DMS153 treated with DMSO at 0.1 percent for 48 hours (cell line): ENCODE measurements around the gene TCF3.

Experiments
- DNase-seq: peaks from one replicate; lab custom pipeline; 2025; ENCODE audit not compliant: unreplicated experiment; lab: John Stamatoyannopoulos, UW

Gene TCF3

DNA sequence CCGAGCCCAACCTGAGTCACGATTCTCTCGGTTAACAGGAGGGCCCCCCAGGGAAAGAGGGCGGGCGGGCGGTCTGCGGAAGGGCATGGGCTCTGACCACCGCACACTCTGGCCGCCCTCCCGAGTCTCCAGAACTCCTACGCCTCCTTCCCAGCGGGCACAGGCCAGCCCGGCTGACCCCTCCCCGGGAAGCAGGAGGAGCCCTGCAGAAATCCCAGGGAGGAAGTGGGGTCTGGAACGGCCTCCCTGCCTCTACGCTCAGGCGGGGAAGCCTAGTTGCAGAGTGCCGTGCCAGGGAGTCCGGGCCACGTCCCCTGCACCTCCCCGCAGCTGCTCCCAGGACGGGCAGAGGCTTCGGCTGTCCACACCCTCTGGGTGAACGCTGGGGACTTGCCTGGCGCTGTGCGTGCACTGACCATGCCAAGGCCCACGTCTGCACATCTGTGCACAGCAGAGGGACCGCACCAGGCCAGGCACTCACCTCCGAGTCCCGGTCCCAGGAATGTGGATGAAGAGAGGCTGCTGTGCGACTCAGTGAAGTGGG lies 20.8 kb downstream of the TCF3 start:
- no peak for DNase-seq

DNA sequence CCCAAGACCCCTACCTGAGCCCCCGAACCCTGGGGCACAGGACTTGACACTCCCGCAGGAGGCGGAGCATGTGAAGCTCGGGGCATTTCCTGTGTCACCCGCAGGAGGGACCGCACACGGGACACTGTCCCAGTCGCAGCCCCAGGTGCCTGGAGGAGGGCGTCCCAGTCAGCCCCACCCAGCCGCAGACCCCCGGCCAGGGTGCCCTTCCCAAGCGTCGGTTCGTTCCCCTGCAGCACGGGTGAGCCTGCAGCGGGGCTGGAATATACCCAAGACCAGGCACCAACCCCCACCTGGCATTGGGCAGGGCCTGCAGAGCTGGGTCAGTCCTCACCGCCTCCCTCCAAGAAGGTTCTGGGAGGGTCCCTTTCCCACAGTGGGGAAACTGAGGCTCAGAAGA lies 21.6 kb downstream of the TCF3 start:
- no peak for DNase-seq

DNA sequence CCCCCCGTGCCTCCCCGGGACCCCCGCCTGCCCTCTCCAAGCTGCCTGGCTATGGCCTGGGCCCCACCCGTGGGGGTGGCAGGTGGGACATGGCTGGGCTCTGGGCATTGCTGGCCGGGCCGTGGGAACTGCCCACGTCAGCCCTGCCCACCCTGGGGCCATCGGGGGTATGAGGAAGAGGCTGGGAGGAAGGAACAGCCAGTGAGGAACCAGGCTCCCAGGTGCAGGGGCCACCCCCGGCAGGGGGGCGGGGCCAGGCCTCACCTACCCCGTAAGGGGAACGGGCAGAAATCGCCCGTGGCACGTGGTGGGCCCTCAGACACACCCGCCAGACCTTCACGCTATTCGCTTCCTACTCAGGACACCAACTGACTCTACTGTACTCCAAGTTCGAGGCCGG lies 22.4 kb downstream of the TCF3 start:
- DNase-seq: no peak

DNA sequence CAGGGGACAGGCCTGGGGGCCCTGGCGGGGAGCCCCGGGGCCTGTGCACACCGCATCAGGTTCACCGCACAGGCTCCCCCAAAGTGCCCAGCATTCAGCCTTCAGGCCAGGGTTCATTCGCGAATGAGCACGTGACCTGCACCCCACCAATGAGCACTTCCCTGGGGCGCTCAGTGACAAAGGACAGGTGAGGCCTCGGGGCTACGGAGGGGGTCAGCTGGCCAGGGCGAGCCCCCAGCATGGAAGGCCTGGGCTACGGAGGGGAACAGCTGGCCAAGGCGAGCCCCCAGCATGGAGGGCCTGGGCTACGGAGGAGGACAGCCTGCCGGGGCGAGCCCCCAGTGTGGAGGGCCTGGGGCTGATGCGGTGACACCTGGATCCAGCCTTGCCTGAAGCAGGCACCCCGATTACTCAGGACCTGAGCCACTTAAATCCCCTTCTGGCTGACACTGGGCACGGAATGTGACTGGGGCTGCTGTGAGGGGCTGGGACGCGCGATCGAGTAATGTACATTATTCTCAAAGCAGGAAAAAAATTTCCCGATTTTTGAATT lies 23.1 kb downstream of the TCF3 start:
- DNase-seq: no peak

DNA sequence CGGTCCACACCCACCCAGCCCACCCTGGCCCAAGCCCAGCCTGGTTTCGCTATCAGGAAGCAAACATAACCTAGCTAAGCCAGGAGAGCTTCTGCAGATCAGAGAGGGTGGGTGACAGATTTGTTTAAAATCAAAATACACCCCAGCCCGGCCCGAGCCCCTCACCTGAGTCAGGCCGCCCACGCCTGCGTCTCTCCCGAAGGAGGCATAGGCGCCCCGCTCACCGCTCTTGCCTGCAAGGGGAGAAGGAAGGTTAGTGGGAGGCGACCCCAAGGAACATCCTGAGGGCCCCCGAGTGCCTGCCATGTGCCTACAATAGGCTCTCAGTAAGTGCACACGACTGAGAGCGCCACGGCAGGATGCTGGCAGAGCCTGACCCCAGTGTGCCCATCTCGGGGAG lies 25.2 kb downstream of the TCF3 start:
- DNase-seq: no peak

DNA sequence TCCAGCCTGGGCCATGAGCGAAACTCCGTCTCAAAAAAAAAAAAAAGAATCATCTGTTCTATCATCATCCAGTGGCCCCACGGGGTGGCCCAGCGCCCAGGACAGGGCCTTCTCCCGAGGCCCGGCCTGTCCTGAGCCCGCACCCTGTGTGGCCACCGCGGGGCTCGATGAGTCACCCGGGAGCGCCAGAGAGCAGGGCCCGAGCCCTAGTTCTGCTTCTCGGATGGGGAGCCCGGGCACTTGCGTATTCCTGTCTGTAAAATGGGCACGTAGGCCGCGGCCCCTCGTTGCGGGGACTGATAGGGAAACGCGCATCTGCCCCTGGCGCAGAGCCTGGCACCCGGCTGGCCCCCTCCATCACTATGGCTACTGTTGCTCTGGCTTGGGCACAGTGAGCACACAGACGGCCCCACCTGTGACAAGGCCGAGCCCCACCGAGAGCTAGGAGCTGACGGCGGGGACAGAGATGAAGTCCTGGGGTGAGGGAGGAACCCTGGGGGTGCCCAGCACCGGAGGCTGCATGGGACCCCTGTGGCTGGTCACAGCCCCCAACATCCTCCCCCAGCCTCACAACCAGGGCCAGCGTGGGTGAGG lies 25.9 kb downstream of the TCF3 start:
- no peak for DNase-seq

DNA sequence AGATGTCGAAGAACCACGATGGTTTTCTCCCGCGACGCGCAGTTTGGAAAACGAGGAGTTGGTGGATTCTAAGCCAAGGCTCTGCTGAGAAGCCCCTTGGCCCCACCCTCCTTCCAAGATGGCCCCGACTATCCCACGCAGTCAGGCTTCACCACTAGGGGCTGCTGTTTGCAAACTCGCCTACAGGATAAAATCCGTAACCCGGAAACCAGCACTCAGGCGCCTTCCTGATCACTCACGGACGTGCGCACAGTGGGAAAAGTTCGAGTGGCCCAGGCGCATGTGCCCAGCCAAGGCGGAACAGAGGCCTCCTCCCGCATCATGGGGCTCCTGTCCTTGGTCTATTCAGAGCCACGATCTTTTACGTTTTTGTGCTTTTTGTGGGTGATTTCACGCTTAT lies 28.0 kb downstream of the TCF3 start:
- no peak for DNase-seq

DNA sequence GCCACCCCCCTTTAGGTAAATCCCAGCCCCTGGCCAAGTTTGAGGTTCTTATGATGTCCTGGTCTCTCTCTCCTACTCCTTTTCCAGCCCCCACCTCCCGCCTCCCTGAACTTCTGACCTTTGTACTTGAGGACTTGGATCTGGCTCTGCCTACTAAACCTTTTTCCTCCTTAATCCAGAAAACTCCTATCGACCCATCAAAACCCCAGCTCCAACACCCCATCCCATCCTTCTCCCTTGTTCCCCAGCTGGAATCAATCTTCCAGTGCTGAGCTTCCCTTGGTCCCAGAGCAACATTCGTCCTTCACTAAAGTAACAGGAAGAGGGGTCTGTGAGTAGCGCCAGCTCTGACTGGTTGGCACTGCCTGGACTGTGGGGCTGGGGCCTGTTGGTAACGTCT lies 29.9 kb downstream of the TCF3 start:
- DNase-seq: no peak

DNA sequence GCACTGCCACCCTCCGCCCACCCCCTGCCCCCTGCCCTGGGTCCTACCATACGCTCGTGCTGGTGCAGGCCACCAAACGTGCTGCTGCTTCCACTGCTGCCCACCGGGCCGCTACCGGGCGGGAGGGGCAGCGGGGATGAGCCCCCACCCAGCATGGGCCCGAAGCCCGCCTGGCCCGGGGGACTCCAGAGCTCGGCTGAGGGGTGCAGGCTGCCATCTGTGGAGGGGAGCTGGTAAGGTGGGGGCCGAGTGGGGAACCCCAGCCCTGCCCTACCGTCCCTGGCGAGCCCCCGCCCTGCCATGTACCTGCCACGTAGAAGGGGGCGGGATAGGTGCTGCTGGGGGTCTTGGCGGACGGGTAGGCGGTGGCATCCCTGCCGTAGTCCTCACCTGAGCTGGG lies 30.4 kb downstream of the TCF3 start:
- no peak for DNase-seq

DNA sequence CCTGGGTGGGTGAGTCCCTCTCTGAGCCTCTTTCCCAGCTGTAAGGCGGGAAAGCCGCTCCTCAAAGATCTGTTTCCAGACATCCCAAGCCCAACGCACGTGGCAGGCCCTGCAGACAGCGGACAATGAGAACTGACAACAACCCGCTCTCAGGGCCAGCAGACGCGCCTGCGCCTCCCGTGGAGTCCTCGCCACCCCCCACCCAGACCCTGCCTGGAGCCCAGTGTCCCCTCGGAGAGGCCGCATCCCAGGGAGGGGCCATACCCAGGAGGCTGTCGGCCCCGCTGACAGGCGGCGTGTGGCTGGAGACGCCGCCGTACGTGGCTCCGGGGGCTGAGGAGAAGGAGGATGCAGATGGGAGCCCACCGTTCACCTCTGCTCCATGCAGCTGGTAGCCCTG lies 30.8 kb downstream of the TCF3 start:
- DNase-seq: no peak

DNA sequence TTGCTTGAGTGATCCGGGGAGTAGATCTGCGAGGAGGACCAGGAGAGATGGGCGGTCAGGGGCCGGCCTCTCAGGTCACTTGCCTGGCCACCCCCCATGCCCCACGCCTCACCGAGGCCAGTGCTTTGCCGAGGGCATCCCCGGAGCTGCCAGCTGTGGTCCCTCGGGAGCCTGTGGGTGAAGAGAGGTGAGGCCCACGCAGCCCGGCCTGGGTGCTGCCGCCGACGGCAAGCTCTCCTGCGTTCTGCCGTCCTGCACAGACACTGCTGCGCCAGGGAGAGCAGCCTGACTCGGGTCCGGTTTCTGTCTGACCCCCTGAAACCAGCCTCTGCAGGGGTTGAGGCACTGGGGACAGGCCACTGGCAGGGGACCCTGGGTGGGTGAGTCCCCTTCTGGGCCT lies 31.4 kb downstream of the TCF3 start:
- DNase-seq: no peak

DNA sequence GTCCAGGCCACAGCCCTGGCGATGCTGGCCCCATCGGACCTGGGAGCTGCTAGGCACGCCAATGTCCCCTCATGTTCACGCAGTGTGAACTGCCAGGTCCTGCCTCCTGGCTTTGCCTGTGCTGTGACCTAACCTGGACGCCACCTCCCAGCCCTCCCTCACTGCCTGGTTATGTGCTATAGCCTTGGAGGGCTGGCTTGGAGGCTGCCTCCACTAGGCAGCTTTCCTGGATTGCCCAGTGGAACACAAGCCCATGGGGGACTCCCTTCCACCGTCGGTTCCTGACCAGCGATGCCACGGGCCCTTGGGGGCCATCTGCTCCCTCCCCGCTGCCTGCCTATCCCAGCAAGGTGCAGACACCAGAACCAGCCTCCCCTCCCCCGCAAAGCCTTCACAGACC lies 31.9 kb downstream of the TCF3 start:
- DNase-seq: no peak

DNA sequence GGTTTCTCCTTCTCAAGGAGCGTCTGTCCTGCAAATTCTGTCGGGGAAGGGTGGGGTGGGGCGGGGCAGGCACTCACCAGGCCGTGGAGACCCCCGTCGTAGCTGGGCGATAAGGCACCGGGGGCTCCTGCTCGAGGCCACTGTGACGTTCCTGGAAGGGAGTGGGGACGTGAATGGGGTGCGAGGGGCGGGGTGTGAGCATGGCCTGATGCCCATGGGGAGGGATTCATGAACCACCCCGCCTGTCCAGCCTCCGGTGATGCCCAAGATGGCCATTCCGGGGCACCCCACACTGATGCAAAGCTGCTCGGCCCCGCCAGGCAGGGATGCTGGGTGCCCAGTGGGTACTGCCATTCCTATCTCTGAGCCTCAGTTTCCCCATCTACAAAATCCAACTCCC lies 32.7 kb downstream of the TCF3 start:
- DNase-seq: no peak

DNA sequence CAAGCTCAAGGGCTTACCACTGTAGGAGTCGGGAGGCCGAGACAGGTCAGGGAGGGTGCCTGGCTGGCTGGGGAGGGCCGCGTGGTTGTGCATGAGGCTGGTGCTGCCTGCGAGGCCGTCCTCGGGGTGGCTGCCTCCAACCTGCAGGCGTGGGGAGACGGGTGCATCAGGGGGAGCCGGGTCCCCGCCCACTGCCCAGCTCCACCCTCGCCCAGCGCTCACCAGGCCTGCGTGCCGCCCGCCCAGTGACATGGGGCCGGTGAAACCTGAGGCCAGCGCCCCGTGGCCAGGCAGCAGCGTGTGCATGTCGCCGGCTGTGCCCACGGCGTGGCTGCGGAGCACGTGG lies 33.3 kb downstream of the TCF3 start:
- no peak for DNase-seq

DNA sequence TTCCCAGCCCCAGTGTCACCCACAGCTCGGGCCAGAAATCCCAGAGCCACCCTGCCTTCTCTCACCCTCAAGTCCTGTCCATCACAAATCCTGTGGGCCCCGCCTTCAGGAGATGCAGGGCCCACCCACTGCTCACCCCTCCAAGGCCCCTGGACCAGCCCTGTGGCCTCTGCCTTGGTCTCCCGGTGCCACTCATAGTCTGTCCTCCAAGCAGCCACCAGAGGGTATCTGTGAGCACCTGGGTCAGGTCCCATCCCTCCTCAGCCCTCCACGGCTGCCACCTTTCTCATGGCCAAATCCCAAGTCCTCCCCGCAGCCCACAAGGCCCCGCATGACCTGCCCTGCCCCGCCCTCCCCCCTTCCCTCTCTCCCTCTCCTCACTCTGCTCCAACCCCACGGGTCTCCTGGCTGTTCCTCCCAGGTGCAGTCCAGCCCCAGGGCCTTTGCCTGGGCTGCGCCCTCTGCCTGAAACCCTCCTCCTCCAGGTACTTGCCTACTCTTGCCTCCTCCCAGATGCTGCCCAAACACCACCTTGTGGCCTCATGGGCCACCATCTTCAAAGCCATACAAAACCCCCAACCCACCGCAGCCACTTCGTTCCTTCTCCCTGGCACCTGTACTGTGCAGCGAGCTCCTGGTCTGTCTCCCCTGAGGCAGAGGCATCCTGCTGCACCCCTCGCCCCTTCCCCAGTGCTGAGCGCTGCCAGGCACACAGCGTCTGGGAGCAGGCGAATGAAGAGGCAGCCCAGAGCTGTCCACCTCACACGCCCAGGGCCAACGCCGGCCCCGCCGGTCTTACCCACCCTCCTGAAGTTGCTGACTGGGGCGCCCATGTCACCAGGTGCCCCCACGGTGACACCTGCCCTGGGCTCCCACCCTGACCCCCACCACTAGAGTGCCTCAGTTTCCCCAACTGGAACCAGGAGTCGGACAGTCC lies 34.0 kb downstream of the TCF3 start:
- no peak for DNase-seq

DNA sequence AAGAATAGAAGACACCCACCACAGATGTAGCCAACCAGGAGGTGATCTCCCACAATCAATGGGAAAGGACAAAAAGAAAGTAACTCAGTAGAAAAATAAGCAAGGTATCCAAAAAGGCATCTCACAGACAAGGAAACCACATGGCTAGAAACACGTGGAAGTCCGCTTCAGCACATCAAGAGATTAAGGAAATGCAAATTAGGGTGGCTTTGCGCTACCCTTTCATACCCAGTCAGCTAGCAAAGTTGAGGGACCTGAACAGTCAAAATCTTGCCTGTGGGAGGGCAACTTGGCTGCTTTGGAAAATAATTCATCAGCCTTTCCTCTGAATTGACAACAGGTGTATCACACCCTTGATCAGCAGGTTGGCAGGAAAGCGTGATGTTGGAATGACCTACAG lies 35.5 kb downstream of the TCF3 start:
- no peak for DNase-seq

DNA sequence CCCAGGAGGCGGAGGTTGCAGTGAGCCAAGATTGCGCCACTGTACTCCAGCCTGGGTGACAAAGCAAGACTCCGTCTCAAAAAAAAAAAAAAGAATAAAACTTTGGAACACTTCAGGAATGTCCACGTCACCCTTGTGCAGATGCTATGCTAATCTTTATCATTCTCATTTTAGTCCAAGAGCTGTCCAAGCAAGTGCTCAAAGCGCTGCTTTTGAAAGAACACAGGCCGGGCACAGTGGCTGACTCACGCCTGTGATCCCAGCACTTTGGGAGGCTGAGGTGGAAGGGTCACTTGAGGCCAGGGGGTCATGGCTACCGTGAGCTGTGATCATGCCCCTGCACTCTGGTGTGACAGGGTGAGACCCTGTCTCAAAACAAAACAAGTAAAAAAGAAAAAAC lies 36.0 kb downstream of the TCF3 start:
- no peak for DNase-seq

DNA sequence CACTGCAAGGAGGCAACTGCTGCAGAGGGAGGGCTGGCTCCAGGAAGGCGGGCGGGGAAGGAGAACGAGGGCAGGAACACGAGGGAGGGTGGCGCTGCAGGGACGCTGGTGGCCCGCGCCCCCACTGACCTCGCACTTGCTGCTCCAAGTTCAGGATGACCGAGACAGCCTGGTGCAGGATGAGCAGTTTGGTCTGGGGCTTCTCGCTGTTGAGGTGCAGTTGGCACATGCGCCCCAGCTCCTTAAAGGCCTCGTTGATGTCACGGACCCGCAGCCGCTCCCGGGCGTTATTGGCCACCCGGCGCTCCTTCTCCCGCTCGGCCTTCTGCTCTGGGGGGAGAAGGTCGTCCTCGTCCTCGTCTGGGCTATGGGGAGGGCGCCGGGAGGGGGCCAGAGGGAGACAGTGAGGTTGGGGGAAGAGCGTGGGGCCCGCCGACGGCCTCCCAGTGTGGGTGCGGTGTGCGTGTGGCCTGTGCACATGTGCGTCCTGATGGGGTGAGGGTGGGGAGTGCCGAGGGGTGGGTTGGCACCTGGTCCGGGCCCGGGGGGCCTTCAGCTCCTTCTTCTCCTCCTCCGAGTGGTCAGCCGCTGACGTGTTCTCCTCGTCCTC lies 37.2 kb downstream of the TCF3 start:
- DNase-seq: no peak

DNA sequence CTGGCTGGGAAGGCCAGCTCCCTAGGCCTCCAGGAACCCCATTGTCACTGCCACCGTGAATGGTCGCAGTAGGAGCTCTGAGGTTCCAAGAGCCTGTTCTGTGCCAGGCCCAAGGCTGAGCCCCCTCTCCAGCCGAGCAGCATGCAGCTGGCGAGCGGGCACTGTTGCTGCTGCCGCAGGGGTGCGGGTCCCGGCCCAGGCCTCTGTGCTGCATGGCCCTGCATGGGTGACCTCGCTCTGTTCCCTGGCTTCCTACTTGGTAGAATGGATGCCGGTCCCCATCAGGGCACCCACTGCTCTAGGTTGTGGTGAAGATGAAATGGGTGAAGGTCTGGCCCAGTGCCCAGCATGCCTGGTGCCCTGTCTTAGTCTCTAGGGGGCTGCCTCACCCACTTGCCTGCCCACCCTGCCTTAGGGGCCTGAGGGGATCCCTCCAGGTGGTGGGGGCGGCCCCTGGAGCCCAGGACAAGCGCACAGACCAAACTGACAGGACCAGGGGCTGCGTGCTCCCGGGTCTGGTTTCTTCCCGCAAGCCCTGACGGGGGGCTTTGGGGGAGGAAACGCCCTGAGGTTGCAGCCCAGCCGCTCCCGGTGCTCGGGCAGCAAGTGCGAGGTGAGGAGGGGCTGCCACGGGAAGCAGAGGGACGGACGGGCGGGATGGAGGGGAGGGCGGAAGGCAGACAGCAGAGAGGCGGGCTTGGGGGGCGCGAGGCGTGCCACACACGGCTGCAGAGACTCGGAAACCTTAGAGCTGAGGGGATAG lies 38.4 kb downstream of the TCF3 start:
- DNase-seq: no peak

DNA sequence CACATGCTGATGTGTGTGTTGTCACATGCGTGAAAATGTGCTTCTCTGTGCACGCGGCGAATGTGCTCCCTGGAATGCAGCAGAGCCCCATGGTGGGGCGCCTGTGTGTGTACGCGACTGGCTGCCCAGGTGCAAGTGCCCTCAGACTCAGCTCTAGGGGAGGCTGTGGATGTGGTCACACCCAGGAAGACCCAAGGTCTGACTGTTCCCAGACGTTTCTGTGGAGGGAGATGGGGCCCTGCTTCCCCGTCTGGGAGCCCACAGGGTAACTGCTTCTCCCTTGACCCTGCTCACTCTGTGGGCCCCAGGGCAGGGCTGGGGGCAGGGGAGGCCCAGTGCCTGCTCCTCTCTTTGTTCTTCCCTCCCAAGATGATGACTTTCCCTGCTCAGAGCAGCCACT lies 39.3 kb downstream of the TCF3 start:
- no peak for DNase-seq
